Stimulated activated effector memory CD8-positive, alpha-beta T cell treated with anti-CD3 and anti-CD28 coated beads, Interleukin-12 subunit alpha, Interleukin-12 subunit beta, amount 100 ng/mL, for 72 hours (primary cell): ENCODE results near the gene THRAP3.
A peak's percentile ranks its signal among the peaks of the same experiment; 100 is the strongest.
"Not testable (repeated sequence)": the region's sequence is repeated elsewhere in the genome, so short reads cannot be mapped to it uniquely, and the experiment has no call there.

Experiments used
- ATAC-seq: fragments of 150-1000 bp; cut with Tn5 transposase; 2 replicates; pipeline ENCODE4 v1.10.0; 2021
- DNase-seq, 2 donors: peaks; one replicate each; pipeline ENCODE4 v3.0.0; 2021 to 2022; ENCODE audit warnings: low spot score in 2 of 2
- H3K27ac Mint-ChIP-seq: one replicate; pipeline ENCODE4 v1.8.0; 2022; ENCODE audit warnings: mild to moderate bottlenecking, mixed read lengths
- H3K36me3 Mint-ChIP-seq: one replicate; pipeline ENCODE4 v1.8.0; 2022; ENCODE audit warnings: mild to moderate bottlenecking, mixed read lengths
- H3K4me1 Mint-ChIP-seq: one replicate; pipeline ENCODE4 v1.8.0; 2022; ENCODE audit warnings: mixed read lengths
- H3K4me3 Mint-ChIP-seq: one replicate; pipeline ENCODE4 v1.8.0; 2022; ENCODE audit warnings: mild to moderate bottlenecking, mixed read lengths
- H3K9me3 Mint-ChIP-seq: one replicate; pipeline ENCODE4 v1.8.0; 2022; ENCODE audit warnings: mixed read lengths

THRAP3 gene

GRCh38 chr1:36199934-36200741 lies 24.1 kb upstream of the THRAP3 start:
- Mint-ChIP-seq H3K27ac (no peak overlapping the region), H3K4me3 (no peak overlapping the region), H3K9me3 (no peaks in the 10 kb centered on the region), H3K4me1 (no peaks in the 10 kb centered on the region), H3K36me3 (no peaks in the 10 kb centered on the region)
- no peak for ATAC-seq
- no peak for DNase-seq

DNA sequence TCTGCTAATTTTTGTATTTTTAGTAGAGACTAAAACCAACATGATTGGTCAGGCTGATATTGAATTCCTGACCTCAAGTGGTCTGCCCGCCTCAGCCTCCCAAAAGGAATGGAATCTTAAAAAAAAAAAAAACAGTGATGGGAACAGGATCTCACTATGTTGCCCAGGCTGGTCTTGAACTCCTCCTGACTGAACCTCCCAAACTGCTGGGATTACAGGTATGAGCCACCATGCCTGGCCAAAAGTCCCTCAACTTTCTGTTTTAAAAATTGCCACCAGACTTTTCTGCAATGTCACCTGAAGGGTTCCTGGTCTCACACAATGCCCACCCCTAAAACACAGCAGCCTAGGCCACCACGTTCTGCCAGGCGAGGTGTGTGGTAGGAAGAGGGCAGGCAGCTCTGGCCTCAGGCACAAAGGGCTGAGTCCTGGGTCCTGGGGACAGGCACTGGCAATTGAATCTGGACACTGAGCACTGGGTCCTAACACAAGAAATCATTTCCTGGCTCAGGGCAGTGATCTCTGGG lies 21.2 kb upstream of the THRAP3 start:
- Mint-ChIP-seq H3K36me3 (no peaks in the 10 kb centered on the region), H3K9me3 (no peaks in the 10 kb centered on the region), H3K4me1 (no peaks in the 10 kb centered on the region), H3K27ac (no peak overlapping the region), H3K4me3 (no peak overlapping the region)
- DNase-seq (no peak), ATAC-seq (no peak)

GRCh38 chr1:36203554-36204346 lies 20.5 kb upstream of the THRAP3 start:
- no peak overlapping the region for H3K4me3 Mint-ChIP-seq
- DNase-seq (no peak), ATAC-seq (no peak)
- no peak overlapping the region for H3K27ac Mint-ChIP-seq
- H3K36me3 Mint-ChIP-seq = no peaks in the 10 kb centered on the region
- no peaks in the 10 kb centered on the region for H3K9me3 Mint-ChIP-seq
- H3K4me1 Mint-ChIP-seq = no peaks in the 10 kb centered on the region

DNA sequence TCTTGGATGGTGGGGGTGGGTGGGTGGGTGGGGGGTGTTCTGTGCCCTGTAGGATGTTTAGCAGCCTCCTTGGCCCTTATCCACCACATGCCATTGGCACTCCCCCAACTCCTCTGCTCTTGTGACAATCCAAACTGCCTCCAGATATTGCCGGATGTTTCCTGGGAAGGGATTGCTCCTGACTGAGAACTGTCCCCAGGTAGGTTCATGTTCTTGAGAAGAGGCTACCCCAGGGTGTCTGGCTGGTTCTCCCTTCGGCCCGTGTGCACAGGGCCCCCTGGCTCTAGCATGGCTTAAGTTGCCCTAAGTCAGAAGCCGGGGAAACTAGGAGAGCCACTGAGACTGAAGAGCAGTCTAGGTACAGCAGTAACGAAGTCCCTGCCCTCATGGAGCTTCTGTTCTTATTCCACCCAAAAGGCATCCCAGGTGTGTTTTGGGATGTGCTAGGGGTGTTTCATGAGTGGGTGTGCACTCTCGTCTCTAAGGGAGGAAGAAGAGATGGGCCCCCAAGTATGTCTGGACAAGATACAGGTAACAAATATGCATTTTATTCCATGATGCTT lies 19.8 kb upstream of the THRAP3 start:
- H3K27ac Mint-ChIP-seq = no peak overlapping the region
- DNase-seq = no peak
- no peaks in the 10 kb centered on the region for H3K4me1 Mint-ChIP-seq
- no peak for ATAC-seq
- H3K4me3 Mint-ChIP-seq = no peak overlapping the region
- no peaks in the 10 kb centered on the region for H3K9me3 Mint-ChIP-seq
- H3K36me3 Mint-ChIP-seq = no peaks in the 10 kb centered on the region

GRCh38 chr1:36206323-36206858 lies 17.9 kb upstream of the THRAP3 start:
- Mint-ChIP-seq H3K4me1 (no peaks in the 10 kb centered on the region), H3K4me3 (no peak overlapping the region), H3K9me3 (no peaks in the 10 kb centered on the region), H3K36me3 (no peaks in the 10 kb centered on the region), H3K27ac (no peak overlapping the region)
- ATAC-seq = no peak
- no peak for DNase-seq

DNA sequence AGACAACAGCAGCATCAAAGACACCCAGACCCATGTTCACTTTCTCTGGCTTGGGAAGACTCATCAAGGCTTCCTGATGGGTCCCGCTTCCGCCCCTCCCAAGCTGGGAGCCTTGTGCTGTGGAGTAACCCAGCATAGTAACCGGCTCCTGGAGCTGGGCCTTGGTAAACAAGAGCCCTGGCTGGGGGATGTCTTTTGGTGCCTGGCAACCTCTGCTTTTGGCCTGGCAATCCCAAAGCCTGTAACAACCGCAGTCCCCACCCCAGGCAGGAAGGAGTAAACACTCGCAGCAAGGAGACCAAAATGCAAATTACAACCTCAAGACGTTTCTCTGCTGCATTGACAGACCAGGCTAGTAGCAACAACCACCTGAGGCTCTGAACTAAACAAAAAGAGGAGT lies 16.9 kb upstream of the THRAP3 start:
- DNase-seq = no peak
- Mint-ChIP-seq H3K9me3 (no peaks in the 10 kb centered on the region), H3K4me1 (no peaks in the 10 kb centered on the region), H3K27ac (no peak overlapping the region), H3K4me3 (no peak overlapping the region), H3K36me3 (no peaks in the 10 kb centered on the region)
- ATAC-seq = no peak

DNA sequence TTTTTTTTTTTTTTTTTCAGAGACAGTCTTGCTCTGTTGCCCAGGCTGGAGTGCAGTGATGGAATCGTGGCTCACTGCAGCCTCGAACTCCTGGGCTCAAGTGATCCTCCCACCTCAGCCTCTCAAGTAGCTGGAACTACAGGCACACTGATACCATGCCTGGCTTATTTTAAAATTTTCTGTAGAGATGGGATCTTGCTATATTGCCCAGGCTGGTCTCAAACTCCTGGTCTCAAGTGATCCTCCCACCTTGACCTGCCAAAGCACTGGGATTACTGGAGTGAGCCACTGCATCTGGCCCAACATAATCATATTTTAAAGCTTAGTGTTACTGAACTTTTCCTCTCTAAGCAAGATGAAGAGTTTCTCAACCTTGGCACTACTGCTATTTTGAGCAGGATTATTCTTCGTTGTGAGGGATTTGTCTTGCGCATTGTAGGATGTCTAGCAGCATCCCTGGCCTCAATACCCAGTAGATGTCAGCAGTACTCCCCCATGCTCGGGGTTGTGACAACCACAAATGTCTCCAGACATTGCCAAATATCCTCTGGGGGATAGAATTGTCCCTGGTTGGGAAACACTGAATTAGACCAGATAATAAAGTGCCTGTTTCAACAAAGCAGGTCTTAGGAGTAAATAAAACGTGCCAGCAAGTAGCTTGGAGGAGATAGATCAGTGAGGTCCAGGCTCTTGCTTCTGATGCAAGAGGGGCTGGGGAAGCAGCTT lies 15.1 kb upstream of the THRAP3 start:
- no peak overlapping the region for H3K4me3 Mint-ChIP-seq
- ATAC-seq (no peak), DNase-seq (no peak)
- no peaks in the 10 kb centered on the region for H3K36me3 Mint-ChIP-seq
- H3K4me1 Mint-ChIP-seq = no peaks in the 10 kb centered on the region
- peak overlapping the region; percentile 24 for H3K27ac Mint-ChIP-seq
- H3K9me3 Mint-ChIP-seq = no peaks in the 10 kb centered on the region

GRCh38 chr1:36211307-36211706 lies 12.9 kb upstream of the THRAP3 start:
- H3K9me3 Mint-ChIP-seq = no peaks in the 10 kb centered on the region
- ATAC-seq = no peak
- DNase-seq = no peak
- H3K36me3 Mint-ChIP-seq = no peaks in the 10 kb centered on the region
- no peak overlapping the region for H3K4me3 Mint-ChIP-seq
- no peak overlapping the region for H3K27ac Mint-ChIP-seq
- no peaks in the 10 kb centered on the region for H3K4me1 Mint-ChIP-seq

DNA sequence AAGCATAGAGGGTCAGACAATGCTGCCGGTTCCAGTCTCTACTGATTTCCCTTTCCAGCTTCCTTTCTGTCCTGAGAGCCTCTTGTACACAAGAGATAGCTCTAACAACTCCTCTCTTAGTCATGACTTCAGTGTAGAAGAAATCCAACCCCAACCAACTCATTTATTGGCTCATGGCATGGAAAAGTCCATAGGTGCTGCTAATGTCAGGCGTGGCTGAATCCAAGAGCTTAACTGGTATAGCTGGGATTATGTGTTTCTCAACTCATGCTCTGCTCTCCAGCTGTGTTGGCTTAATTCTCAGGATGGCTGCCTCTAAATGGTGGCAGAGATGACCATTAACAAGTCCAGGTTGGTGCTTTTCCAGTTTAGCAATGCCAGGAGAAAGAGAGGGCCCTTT lies 12.4 kb upstream of the THRAP3 start:
- DNase-seq = no peak
- no peaks in the 10 kb centered on the region for H3K9me3 Mint-ChIP-seq
- ATAC-seq = no peak
- no peak overlapping the region for H3K4me3 Mint-ChIP-seq
- no peaks in the 10 kb centered on the region for H3K4me1 Mint-ChIP-seq
- H3K27ac Mint-ChIP-seq = no peak overlapping the region
- H3K36me3 Mint-ChIP-seq = no peaks in the 10 kb centered on the region

DNA sequence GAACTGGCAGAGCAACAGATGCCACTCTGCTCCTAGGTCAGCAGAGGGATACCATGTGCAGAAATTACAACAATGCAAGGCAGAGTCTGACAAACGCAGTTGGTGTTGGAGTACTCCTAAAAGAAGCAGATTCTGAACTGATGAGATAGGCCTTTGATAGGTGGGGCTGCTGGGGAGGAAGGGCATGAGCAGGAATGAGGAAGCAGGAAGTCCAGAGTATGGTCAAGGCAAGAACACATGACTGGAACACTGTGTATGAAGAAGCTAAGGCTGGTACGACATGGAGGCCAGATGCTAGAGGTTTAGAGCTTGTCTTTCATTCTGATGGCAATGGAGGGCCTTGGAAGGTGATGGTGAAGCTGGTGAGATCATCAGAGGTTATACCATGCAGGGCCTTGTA lies 11.5 kb upstream of the THRAP3 start:
- ATAC-seq = no peak
- H3K36me3 Mint-ChIP-seq = no peaks in the 10 kb centered on the region

GRCh38 chr1:36217670-36218069 lies 6.6 kb upstream of the THRAP3 start:
- DNase-seq (no peak), ATAC-seq (no peak)
- H3K9me3 Mint-ChIP-seq = no peaks in the 10 kb centered on the region
- H3K4me1 Mint-ChIP-seq = no peaks in the 10 kb centered on the region
- no peaks in the 10 kb centered on the region for H3K36me3 Mint-ChIP-seq
- no peak overlapping the region for H3K27ac Mint-ChIP-seq
- no peak overlapping the region for H3K4me3 Mint-ChIP-seq

More for the DNA sequence above, 11.5 kb upstream of the THRAP3 start:
- Mint-ChIP-seq H3K4me3 (no peak overlapping the region), H3K27ac (peak overlapping the region; percentile 41), H3K4me1 (no peaks in the 10 kb centered on the region), H3K9me3 (no peaks in the 10 kb centered on the region)
- DNase-seq = no peak

DNA sequence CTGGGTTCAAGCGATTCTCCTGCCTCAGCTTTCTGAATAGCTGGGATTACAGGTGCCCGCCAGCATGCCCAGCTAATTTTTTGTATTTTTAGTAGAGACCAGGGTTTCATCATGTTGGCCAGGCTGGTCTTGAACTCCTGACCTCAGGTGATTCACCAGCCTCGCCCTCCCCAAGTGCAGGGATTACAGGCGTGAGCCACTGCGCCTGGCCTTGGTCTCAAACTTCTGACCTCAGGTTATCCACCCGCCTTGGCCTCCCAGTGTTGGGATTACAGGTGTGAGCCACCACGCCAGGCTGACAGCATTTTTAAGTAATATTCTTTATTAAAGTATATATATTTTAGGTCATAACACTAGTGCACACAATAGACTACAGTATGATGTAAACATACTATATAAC lies 2.3 kb upstream of the THRAP3 start:
- Mint-ChIP-seq H3K4me1 (peaks cover 20% of the 10 kb centered on the region), H3K36me3 (peaks cover 32% of the 10 kb centered on the region)
- H3K9me3 Mint-ChIP-seq, ATAC-seq, H3K27ac Mint-ChIP-seq, H3K4me3 Mint-ChIP-seq, DNase-seq: not testable (repeated sequence)

DNA sequence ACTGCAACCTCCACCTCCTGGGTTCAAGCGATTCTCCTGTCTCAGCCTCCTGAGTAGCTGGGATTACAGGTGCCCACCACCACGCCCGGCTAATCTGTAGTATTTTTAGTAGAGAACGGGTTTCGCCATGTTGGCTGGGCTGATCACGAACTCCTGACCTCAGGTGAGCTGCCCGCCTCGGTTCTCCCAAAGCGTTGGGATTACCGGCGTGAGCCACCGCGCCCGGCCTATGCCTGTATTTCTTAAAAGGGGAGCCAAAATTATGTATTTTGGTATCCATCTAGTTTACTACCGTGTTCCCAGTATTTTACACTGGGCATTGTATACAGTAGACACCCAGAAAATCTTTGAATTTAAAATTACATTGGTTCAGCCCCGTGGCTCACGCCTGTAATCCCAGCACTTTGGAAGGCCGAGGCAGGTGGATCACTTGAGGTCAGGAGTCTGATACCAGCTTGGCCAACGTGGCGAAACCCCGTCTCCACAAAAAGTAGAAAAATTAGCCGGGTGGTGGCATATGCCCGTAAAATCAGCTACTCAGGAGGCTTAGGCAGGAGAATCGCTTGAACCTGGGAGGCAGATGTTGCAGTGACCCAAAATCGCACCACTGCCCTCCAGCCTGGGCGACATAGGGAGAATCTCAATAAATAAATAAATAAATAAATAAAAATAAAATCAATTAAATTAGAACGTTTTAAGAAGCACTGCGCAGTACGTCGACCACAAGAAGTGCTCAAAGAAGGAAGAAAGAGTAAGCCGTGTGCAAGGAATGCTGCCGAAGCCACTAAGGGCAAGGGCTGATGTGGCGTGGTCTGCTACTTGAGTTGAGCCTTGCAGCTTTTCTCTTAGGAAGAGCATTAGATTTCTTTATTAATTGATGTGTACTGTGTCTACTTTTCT lies 1.5 kb upstream of the THRAP3 start:
- peak overlapping the region; percentile 96 for H3K27ac Mint-ChIP-seq
- ATAC-seq = no peak
- H3K4me1 Mint-ChIP-seq = peaks cover 28% of the 10 kb centered on the region
- no peaks in the 10 kb centered on the region for H3K9me3 Mint-ChIP-seq
- DNase-seq = no peak
- peak overlapping the region; percentile 91 for H3K4me3 Mint-ChIP-seq
- peaks cover 40% of the 10 kb centered on the region for H3K36me3 Mint-ChIP-seq

DNA sequence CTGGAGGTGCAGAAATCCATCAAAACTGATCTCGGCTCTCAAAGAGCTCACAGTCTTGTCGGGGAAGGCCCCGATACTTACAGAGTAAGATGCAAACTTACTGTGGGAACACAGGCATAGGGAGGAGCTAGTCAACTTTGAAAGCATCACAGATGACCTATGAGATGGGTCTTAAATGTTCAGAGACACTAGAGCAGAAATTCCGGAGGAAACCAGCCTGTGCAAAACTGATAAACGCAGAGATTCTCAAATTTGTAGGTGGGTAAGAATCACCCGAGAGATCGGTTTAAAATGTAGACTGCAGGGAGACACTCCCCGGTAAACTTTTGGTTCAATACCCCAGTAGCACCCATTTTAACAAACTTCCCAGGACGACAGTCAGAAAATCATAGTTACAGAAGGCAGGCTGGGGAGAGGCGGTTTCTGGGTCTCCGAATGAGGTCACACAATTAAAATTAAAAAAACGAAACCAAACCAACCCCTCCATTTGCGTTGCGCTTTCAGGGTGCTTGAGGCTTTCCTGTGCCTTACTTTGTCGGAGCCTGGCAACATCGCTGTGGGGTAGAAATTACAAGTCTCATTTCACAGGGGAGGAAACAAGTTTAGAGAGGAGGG lies 755 bp upstream of the THRAP3 start:
- Mint-ChIP-seq H3K4me1 (peaks cover 30% of the 10 kb centered on the region), H3K36me3 (peaks cover 48% of the 10 kb centered on the region), H3K4me3 (peak overlapping the region; percentile 91), H3K27ac (peak overlapping the region; percentile 96), H3K9me3 (no peaks in the 10 kb centered on the region)
- DNase-seq = peak in 1 of 2 donors; percentile 26
- ATAC-seq = peak; percentile 39
